Inflammatory macrophage treated with lipopolysaccharide for 1 hour (primary cell): ENCODE data around the gene MAP7D3.
"Not testable (repeated sequence)": the region's sequence is repeated elsewhere in the genome, so short reads cannot be mapped to it uniquely, and the experiment has no call there.

ENCODE experiments used
- DNase-seq, 2 donors: peaks; one replicate each; pipeline ENCODE4 v3.0.0-alpha.2; 2020 to 2022

MAP7D3 gene

GRCh38 chrX:136176399-136176825, 74.8 kb downstream of the MAP7D3 start:
- no peak for DNase-seq

- no peak for DNase-seq
These were observed 79.8 kb downstream of the MAP7D3 start for GRCh38 chrX:136171420-136171819.

GRCh38 chrX:136170139-136170800, 80.9 kb downstream of the MAP7D3 start:
- DNase-seq: no peak

DNA sequence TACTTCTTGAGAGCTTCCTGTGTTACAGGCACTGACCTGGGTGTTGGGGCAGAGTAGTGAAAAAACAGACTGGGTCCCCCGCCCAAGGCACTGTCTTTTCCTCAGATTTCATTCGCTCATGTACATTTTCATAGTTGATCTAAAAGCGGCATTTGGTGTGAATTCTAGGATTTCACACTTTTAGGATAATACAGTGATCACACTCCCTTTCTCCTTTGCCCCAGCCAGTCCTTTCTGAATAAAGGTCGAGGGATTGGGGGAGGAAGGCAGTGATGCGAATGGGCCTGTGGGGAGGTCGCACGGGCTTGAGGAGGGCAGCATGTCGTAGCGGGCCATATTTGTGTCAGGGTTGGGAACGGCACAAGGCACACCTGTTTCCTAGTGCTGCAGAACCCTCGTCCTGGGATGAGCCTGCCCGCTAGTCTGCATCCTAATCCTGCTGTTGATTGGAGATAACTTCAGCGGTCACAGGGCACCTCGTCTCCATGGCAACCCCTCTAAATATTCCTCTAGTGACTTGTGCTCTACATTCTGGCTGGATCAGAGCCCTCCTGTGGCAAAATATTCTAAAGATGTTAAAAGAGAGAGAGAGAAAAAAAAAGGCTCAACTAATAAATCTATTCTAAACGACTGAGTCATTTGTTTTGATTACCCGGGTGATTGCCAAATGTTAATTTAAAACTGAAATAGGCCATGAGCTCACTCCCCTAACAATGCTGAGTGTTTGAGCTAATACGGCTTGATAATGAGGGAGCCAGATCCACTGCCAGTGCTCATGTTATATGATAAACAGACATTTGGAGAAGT, 82.1 kb downstream of the MAP7D3 start:
- no peak for DNase-seq

- DNase-seq: not testable (repeated sequence)
These were observed 83.2 kb downstream of the MAP7D3 start for GRCh38 chrX:136167989-136168388.

DNA sequence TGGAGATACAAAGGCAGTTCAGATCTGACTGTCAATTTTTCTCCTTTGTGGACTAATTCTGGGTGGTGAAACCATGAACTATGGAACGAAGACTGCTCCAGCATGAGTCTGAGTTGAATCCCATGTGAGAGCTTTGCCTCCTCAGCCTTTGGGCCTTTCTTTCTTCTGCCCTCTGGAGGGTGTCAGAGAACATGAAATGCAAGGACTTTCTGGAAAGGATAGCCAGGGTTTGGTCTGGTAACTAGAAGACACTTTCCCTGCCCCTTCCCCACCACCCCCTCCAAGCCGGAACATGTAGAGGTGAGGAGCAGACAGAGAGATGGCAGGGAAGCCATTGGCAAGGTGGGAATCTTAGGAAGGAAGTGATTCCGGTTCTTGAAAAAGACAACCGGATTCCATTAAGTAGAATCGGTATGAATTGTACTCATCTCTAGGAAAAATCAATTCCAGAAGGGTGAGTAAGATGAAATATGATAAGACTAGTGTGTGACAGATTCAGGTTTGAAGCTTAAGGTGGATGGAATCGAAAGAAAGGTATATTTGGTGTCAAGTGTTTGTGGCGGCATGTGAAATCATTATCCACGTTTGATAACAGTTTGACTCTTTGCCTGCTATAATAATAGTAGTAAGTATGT, 84.9 kb downstream of the MAP7D3 start:
- no peak for DNase-seq

- no peak for DNase-seq
These were observed 85.8 kb downstream of the MAP7D3 start for GRCh38 chrX:136165406-136165805.

GRCh38 chrX:136163689-136164088, 87.5 kb downstream of the MAP7D3 start:
- no peak for DNase-seq
